Frontal cortex (tissue), 1 donor: Measurements from ENCODE around the gene CXCL6. TPM values are rescaled to one million over a fixed set of nuclear protein-coding genes. Genes with fewer than 3 reads are reported as not detected.

Experiments used
- total RNA-seq: library from RNA; depleted of rRNA; stranded (reverse); fragments of >200 nt; gene quantifications from one replicate; pipeline ENCODE4 v1.2.3, GENCODE V29; 2014

Gene CXCL6
- total RNA-seq, 1 donor from 2014 or later: 0.41 TPM

Other genes starting within 250 kb of the CXCL6 start
- gene RASSF6, start 216.2 kb upstream of the CXCL6 start, total RNA-seq: under 0.01 TPM
- gene CXCL8, start 96.1 kb upstream of the CXCL6 start, total RNA-seq: 0.41 TPM
- gene PF4V1, start 16.6 kb downstream of the CXCL6 start, total RNA-seq: 0.41 TPM
- gene CXCL1, start 32.7 kb downstream of the CXCL6 start, total RNA-seq: 1.2 TPM
- gene PF4, start 145.3 kb downstream of the CXCL6 start, total RNA-seq: not detected
- 4.1 TPM for gene PPBP, start 151.5 kb downstream of the CXCL6 start, total RNA-seq
- not detected for gene CXCL5, start 162.0 kb downstream of the CXCL6 start, total RNA-seq
- gene CXCL3, start 202.0 kb downstream of the CXCL6 start, total RNA-seq: 0.41 TPM